ENCODE measurements around the gene CBX7. TPM values are rescaled to one million over a fixed set of nuclear protein-coding genes. Genes with fewer than 3 reads are reported as not detected.

The CBX7 gene
- total RNA-seq = 10.8 and 11.6 TPM in 2 replicates

DNA sequence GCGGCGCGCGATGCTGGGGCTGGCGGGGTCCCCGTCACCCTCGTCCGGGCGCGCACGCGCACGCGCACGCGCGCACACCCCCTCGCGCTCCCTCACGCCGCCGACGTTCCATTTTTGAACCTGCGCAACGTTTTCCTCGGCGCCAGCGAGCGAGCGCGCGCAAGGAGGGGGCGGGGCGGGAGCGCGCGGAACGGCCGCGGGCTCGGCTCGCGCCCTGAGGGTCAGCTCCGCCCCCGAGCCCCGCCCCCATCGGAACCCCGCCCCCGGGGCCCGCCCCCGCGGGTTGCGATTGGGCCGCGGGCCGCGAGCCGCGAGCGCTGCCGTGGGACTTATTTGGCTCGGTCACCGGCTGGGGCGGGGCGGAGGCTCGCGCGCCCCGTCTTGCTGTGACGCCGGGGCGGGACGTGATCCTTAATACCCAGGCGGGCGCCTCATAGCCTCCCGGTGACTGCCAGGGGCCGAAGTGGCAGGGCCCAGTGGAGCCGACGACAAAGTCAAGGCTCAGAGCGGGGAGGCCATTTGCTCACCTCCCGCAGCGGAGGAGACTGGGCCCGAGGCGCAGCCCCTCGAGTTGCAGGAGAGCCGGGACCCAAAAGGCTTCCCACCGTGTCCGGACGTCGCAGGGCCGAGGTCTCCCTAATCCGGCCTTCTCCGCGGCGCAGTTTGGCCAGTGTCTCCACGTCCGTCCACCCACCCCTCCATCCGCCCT lies at the start of gene CBX7:
Gene CBX7 (minus strand): TSS at position 170 of the 709 bp plus-strand sequence. CDS start 236 bp downstream, outside the sequence.
- H3K9me3 Mint-ChIP-seq = no peaks in the 10 kb centered on the region
- H3K36me3 Mint-ChIP-seq (ENCODE audit: low read depth) = peaks cover 9% of the 10 kb centered on the region
- DNase-seq = peak; percentile 98
- H3K4me1 Mint-ChIP-seq = peaks cover 32% of the 10 kb centered on the region
- H3K4me3 Mint-ChIP-seq = peak within 1 kb of the TSS; percentile 92
- H3K27me3 Mint-ChIP-seq = peaks cover 29% of the 10 kb centered on the region
- peak within 1 kb of the TSS; percentile 83 for H3K27ac Mint-ChIP-seq
- intact Hi-C loops (cut with micrococcal nuclease) = loop anchor here (1.0 to 2.0 kb wide), 3 partner anchors 8 to 282 kb away; partner anchors contain the start of gene RPL3

GRCh38 chr22:39197578-39197977 lies 45.1 kb upstream of the CBX7 start:
- Mint-ChIP-seq H3K36me3 (ENCODE audit: low read depth) (no peaks in the 10 kb centered on the region), H3K9me3 (no peaks in the 10 kb centered on the region), H3K4me3 (no peak overlapping the region), H3K27ac (no peak overlapping the region), H3K4me1 (peaks cover 2% of the 10 kb centered on the region), H3K27me3 (peaks cover 32% of the 10 kb centered on the region)
- no peak for DNase-seq
- intact Hi-C loops (cut with micrococcal nuclease) = no loop called here

- intact Hi-C loops (cut with micrococcal nuclease) = no loop called here
- Mint-ChIP-seq H3K27me3 (peaks cover 34% of the 10 kb centered on the region), H3K4me3 (no peak overlapping the region), H3K4me1 (peaks cover 2% of the 10 kb centered on the region), H3K9me3 (no peaks in the 10 kb centered on the region), H3K27ac (no peak overlapping the region), H3K36me3 (ENCODE audit: low read depth) (no peaks in the 10 kb centered on the region)
- DNase-seq = no peak
These were observed 41.6 kb upstream of the CBX7 start for GRCh38 chr22:39194098-39194497.

GRCh38 chr22:39188809-39189208 lies 36.3 kb upstream of the CBX7 start:
- H3K27ac Mint-ChIP-seq = no peak overlapping the region

GRCh38 chr22:39185601-39186012 lies 33.1 kb upstream of the CBX7 start:
- no peaks in the 10 kb centered on the region for H3K4me1 Mint-ChIP-seq
- H3K4me3 Mint-ChIP-seq = no peak overlapping the region
- H3K27ac Mint-ChIP-seq = no peak overlapping the region
- peaks cover 16% of the 10 kb centered on the region for H3K27me3 Mint-ChIP-seq
- no peaks in the 10 kb centered on the region for H3K36me3 Mint-ChIP-seq (ENCODE audit: low read depth)
- intact Hi-C loops (cut with micrococcal nuclease) = no loop called here
- DNase-seq = no peak
- H3K9me3 Mint-ChIP-seq = no peaks in the 10 kb centered on the region

More at GRCh38 chr22:39188809-39189208, 36.3 kb upstream of the CBX7 start:
- Mint-ChIP-seq H3K4me3 (no peak overlapping the region), H3K27me3 (peaks cover 20% of the 10 kb centered on the region), H3K4me1 (no peaks in the 10 kb centered on the region), H3K36me3 (ENCODE audit: low read depth) (no peaks in the 10 kb centered on the region), H3K9me3 (no peaks in the 10 kb centered on the region)
- DNase-seq = no peak
- intact Hi-C loops (cut with micrococcal nuclease) = no loop called here

DNA sequence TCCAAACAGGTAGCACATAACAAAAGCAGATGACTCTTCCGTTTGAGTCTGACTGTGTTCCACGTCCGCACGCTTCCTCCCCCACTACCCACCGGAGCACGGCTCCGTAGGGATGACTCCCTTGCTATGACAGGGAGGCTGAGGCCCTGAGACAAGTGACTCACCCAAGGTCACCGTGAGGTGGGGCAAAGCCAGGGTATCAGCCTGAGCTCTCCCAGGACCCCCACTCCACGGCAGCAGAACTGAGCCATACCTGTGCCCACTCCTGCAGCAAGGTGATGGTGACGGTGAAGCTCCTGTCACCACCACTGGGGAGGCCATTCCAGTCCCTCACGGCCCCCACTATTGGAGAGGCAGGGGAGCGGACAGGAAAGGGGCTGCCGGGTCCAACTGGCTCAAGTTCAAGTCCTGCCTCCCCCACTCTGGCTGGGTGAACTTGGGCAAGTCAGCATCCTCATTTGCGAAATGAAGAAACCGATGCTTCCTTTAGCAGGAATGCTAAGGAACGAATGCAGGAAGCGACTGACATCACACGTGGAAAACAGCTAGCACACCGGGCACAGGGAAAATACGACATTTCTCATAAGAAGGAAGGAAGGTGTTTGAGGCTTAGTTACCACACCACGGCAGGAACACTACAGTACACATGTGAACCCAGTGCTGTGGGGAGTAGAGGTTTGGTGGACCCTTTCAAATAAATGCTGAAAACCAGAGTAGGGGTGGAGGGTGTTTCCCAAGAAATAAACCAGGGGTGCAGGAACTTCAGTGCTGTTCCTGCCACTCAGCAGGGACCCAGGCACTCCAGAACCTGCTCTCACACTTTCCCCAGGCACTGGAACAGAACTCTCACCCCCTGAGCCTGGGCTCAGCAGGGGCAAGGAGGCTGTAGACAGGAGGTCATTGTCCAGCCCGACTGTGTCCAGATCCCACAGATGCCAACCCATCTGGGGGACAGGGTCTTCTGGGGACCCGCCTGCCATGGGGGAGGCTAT lies 32.4 kb upstream of the CBX7 start:
- Mint-ChIP-seq H3K9me3 (no peaks in the 10 kb centered on the region), H3K27me3 (peaks cover 16% of the 10 kb centered on the region), H3K4me3 (no peak overlapping the region), H3K4me1 (no peaks in the 10 kb centered on the region), H3K27ac (no peak overlapping the region), H3K36me3 (ENCODE audit: low read depth) (no peaks in the 10 kb centered on the region)
- no peak for DNase-seq
- intact Hi-C loops (cut with micrococcal nuclease) = no loop called here

- Mint-ChIP-seq H3K9me3 (no peaks in the 10 kb centered on the region), H3K36me3 (ENCODE audit: low read depth) (no peaks in the 10 kb centered on the region), H3K27me3 (peaks cover 14% of the 10 kb centered on the region), H3K27ac (no peak overlapping the region), H3K4me3 (no peak overlapping the region), H3K4me1 (no peaks in the 10 kb centered on the region)
- DNase-seq = no peak
- intact Hi-C loops (cut with micrococcal nuclease) = no loop called here
These were observed 31.6 kb upstream of the CBX7 start for GRCh38 chr22:39183991-39184585.

DNA sequence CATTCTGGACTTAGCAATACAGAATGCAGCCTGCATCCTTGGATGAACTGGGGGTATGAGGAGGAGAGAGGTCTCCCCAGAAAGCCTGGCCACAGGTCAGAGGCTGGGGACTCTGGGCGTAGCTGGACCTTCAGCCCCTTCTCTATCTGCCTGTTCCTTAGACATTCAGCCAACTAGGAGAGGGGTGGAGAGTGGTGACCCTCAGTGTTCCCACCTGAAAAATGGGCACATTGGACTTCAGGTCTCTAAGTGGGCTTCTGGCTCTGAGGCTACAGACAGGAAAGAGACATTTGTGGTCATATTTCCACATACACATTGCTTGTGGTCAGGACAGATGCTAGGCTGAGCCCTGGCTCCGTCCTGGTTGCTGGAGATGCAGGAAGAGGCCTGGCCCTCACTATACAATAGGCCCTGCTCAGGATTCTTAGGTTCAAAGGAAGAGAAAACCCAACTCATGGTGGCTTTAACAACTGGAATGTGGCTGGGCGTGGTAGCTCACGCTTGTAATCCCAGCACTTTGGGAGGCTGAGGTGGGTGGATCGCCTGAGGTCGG lies 30.1 kb upstream of the CBX7 start:
- Mint-ChIP-seq H3K36me3 (ENCODE audit: low read depth) (no peaks in the 10 kb centered on the region), H3K27me3 (peaks cover 14% of the 10 kb centered on the region), H3K4me3 (no peak overlapping the region), H3K27ac (no peak overlapping the region), H3K9me3 (no peaks in the 10 kb centered on the region), H3K4me1 (peaks cover 6% of the 10 kb centered on the region)
- DNase-seq = no peak
- intact Hi-C loops (cut with micrococcal nuclease) = no loop called here

DNA sequence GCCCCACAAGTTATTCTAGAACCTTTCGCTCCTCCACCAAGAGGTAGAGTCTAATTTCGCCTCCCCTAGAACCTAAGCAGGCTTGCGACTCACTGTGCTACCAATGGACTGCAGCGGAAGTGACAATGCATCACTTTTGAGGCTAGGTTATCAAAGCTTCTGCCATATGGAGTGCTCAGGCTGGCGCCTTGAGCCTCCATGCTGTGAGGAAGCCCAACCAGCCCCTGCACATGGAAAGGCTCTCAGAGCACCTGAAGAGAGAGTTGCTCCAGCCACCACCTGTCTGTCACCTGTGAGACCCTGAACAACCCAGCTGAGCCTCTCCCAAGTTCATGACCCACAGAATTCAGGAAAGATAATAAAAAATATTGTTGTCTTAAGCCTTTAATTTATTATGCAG lies 29.3 kb upstream of the CBX7 start:
- intact Hi-C loops (cut with micrococcal nuclease) = no loop called here
- Mint-ChIP-seq H3K36me3 (ENCODE audit: low read depth) (no peaks in the 10 kb centered on the region), H3K27ac (no peak overlapping the region), H3K4me1 (peaks cover 6% of the 10 kb centered on the region), H3K9me3 (no peaks in the 10 kb centered on the region), H3K4me3 (no peak overlapping the region), H3K27me3 (peaks cover 10% of the 10 kb centered on the region)
- no peak for DNase-seq

- H3K4me3 Mint-ChIP-seq = no peak overlapping the region
- H3K4me1 Mint-ChIP-seq = peaks cover 6% of the 10 kb centered on the region
- no peaks in the 10 kb centered on the region for H3K36me3 Mint-ChIP-seq (ENCODE audit: low read depth)
- peaks cover 8% of the 10 kb centered on the region for H3K27me3 Mint-ChIP-seq
- H3K9me3 Mint-ChIP-seq = no peaks in the 10 kb centered on the region
- no peak overlapping the region for H3K27ac Mint-ChIP-seq
- DNase-seq = no peak
- intact Hi-C loops (cut with micrococcal nuclease) = no loop called here
These were observed 28.9 kb upstream of the CBX7 start for GRCh38 chr22:39181356-39181755.

DNA sequence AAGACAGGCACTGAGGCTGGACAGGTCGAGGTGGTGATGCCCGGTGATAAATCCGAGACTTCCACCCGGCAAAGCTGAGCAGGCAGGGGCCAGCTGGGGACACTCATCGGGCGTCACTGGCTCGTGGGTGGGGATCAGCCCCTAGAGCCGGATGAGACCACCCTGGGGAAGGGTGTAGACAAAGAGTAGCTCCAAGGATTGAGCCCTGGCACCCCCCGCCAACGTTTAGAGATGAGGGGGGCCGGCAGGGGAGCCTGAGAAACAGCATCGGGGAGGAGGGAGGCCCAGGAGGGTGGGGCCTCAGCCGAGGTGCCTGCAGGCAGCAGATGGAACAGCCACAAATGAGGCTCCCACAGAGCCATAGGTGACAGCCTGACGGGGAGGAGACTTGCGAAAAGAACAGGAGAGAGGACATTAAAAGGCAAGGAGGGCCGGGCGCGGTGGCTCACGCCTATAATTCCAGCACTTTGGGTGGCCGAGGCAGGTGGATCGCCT lies 27.4 kb upstream of the CBX7 start:
- no peak overlapping the region for H3K4me3 Mint-ChIP-seq
- H3K27me3 Mint-ChIP-seq = peaks cover 4% of the 10 kb centered on the region
- H3K4me1 Mint-ChIP-seq = peaks cover 6% of the 10 kb centered on the region
- DNase-seq = no peak
- H3K9me3 Mint-ChIP-seq = no peaks in the 10 kb centered on the region
- no peaks in the 10 kb centered on the region for H3K36me3 Mint-ChIP-seq (ENCODE audit: low read depth)
- H3K27ac Mint-ChIP-seq = no peak overlapping the region
- intact Hi-C loops (cut with micrococcal nuclease) = no loop called here

- DNase-seq = no peak
- Mint-ChIP-seq H3K4me1 (peaks cover 11% of the 10 kb centered on the region), H3K4me3 (no peak overlapping the region), H3K27me3 (peaks cover 4% of the 10 kb centered on the region), H3K9me3 (no peaks in the 10 kb centered on the region), H3K27ac (no peak overlapping the region), H3K36me3 (ENCODE audit: low read depth) (no peaks in the 10 kb centered on the region)
- intact Hi-C loops (cut with micrococcal nuclease) = no loop called here
These were observed 26.9 kb upstream of the CBX7 start for GRCh38 chr22:39179401-39179827.

All from activated CD4-positive, alpha-beta T cell treated with anti-CD3 and anti-CD28 coated beads, Interleukin-2, amount 10 ng/mL, durations not matched to agents 24 days and 14 days (primary cell).